Left lung (tissue), 10 donors: ENCODE results near the gene AMPD3. TPM values are rescaled to one million over a fixed set of nuclear protein-coding genes. Genes with fewer than 3 reads are reported as not detected.

Experiments
- ATAC-seq: fragments of 200-7000 bp; cut with Tn5 transposase; one replicate; pipeline ENCODE4 v1.9.1; 2020; ENCODE audit warnings: moderate library complexity
- DNase-seq, 4 donors: peaks; one replicate each; pipeline ENCODE4 v3.0.0-alpha.2; 2013 to 2020
- H3K27ac ChIP-seq, 2 donors: fragments of 200-600 bp; sonication (generic) in 1 of 2; one replicate each; pipeline versions ENCODE4 v1.5.0 to v1.8.0; 2020 to 2021
- H3K27me3 ChIP-seq, 2 donors: fragments of 200-600 bp; sonication (generic) in 1 of 2; one replicate each; pipeline versions ENCODE4 v1.5.0 to v1.8.0; 2020 to 2021
- H3K36me3 ChIP-seq, 2 donors: fragments of 200-600 bp; sonication (generic) in 1 of 2; one replicate each; pipeline versions ENCODE4 v1.5.0 to v1.8.0; 2020 to 2021
- H3K4me1 ChIP-seq, 2 donors: fragments of 200-600 bp; one replicate each; pipeline ENCODE4 v1.8.0; 2021
- H3K4me3 ChIP-seq, 2 donors: fragments of 200-600 bp; sonication (generic) in 1 of 2; one replicate each; pipeline versions ENCODE4 v1.5.0 to v1.8.0; 2020 to 2021; ENCODE audit warnings: mild to moderate bottlenecking in 1 of 2
- H3K9me3 ChIP-seq, 2 donors: fragments of 200-600 bp; sonication (generic) in 1 of 2; one replicate each; pipeline versions ENCODE4 v1.5.0 to v1.8.0; 2020 to 2021
- intact Hi-C, 2 donors: fragments of 100-400 bp; cut with DNase I; formaldehyde crosslinking; loops; one replicate each; pipeline versions ENCODE4 v1.11.2 to v1.14.2; 2022
- polyA plus RNA-seq, 6 donors: library from polyadenylated mRNA; unstranded; fragments of 120-200 nt; gene quantifications; one replicate each; pipeline ENCODE4 v1.2.1, GENCODE V29; 2013; ENCODE audit not compliant: insufficient read length in 6 of 6
- total RNA-seq, 2 donors: library from RNA; stranded (reverse); fragmentation: NEBNext Ultra II Directional; extraction: Animal tissue kit (Norgen Biotek cat#: 25700); gene quantifications; one replicate each; pipeline ENCODE4 v1.2.1, GENCODE V29; 2021
- TF ChIP-seq, protein P1 (sequence below), 2 donors: fragments of 200-600 bp; sonication (generic) in 1 of 2; IDR thresholded peaks; one replicate each; pipeline versions ENCODE4 v1.5.0 to v1.8.0; 2021; ENCODE audit warnings: antibody characterized with exemption in 2 of 2
- donor health status: DM: no; HTN: yes; CAD: no.
- donor health status: DM: no; HTN: no; CAD: no.

AMPD3 gene
- total and polyA plus RNA-seq, 8 donors = 6.6 to 28.8 (median 8.1) TPM

DNA sequence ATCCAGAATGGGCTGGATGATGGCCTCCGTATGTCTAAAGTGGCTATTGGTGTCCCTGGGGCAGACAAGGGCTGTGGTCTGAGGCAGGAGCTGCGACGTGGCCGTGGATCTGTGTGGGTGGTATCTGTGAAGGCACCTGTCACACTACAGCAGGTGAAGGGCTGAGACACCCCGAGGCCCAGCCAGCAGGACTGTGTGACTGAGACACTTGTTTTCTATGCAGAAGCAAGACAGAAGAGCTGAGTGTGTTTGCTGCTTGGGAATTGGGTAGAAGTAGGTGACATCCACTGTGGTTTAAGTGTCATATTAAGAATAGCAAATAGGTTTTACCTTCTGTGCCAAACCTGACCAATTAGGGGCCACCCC, 35.0 kb downstream of the AMPD3 start:
- peaks cover 3 to 38% of the 10 kb centered on the region in 2 donors for H3K4me1 ChIP-seq
- peaks cover 0 to 87% of the 10 kb centered on the region in 2 donors for H3K36me3 ChIP-seq
- no peaks in the 10 kb centered on the region for H3K27me3 ChIP-seq
- intact Hi-C loops = no loop called here
- ATAC-seq (no peak), DNase-seq (no peak)
- no peaks in the 10 kb centered on the region for H3K9me3 ChIP-seq
- H3K27ac ChIP-seq = peak overlapping the region; percentile 53 to 65
- TF ChIP-seq, protein P1, sequence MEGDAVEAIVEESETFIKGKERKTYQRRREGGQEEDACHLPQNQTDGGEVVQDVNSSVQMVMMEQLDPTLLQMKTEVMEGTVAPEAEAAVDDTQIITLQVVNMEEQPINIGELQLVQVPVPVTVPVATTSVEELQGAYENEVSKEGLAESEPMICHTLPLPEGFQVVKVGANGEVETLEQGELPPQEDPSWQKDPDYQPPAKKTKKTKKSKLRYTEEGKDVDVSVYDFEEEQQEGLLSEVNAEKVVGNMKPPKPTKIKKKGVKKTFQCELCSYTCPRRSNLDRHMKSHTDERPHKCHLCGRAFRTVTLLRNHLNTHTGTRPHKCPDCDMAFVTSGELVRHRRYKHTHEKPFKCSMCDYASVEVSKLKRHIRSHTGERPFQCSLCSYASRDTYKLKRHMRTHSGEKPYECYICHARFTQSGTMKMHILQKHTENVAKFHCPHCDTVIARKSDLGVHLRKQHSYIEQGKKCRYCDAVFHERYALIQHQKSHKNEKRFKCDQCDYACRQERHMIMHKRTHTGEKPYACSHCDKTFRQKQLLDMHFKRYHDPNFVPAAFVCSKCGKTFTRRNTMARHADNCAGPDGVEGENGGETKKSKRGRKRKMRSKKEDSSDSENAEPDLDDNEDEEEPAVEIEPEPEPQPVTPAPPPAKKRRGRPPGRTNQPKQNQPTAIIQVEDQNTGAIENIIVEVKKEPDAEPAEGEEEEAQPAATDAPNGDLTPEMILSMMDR (IDR thresholded peaks at IDR 0.05) = no peak
- H3K4me3 ChIP-seq = no peak overlapping the region

- intact Hi-C loops = no loop called here
- ATAC-seq = peak; percentile 65
- H3K27ac ChIP-seq = peak overlapping the region; percentile 53 to 65
Measured at GRCh38 chr11:10490398-10491241, 35.6 kb downstream of the AMPD3 start.

GRCh38 chr11:10492084-10492483, 37.0 kb downstream of the AMPD3 start:
- TF ChIP-seq, protein P1 (IDR thresholded peaks at IDR 0.05) = no peak
- intact Hi-C loops = no loop called here
- Histone ChIP-seq H3K9me3 (no peaks in the 10 kb centered on the region), H3K4me3 (no peak overlapping the region), H3K36me3 (peaks cover 0 to 87% of the 10 kb centered on the region in 2 donors), H3K4me1 (peaks cover 3 to 38% of the 10 kb centered on the region in 2 donors), H3K27me3 (no peaks in the 10 kb centered on the region), H3K27ac (peak overlapping the region in 1 of 2 donors; percentile 65)
- DNase-seq (no peak), ATAC-seq (no peak)

More at GRCh38 chr11:10490398-10491241, 35.6 kb downstream of the AMPD3 start:
- DNase-seq = peak in 2 of 4 donors; percentile 70 to 74
- Histone ChIP-seq H3K9me3 (no peaks in the 10 kb centered on the region), H3K4me1 (peaks cover 3 to 38% of the 10 kb centered on the region in 2 donors), H3K36me3 (peaks cover 0 to 87% of the 10 kb centered on the region in 2 donors), H3K4me3 (no peak overlapping the region), H3K27me3 (no peaks in the 10 kb centered on the region)
- TF ChIP-seq, protein P1 (IDR thresholded peaks at IDR 0.05) = no peak

DNA sequence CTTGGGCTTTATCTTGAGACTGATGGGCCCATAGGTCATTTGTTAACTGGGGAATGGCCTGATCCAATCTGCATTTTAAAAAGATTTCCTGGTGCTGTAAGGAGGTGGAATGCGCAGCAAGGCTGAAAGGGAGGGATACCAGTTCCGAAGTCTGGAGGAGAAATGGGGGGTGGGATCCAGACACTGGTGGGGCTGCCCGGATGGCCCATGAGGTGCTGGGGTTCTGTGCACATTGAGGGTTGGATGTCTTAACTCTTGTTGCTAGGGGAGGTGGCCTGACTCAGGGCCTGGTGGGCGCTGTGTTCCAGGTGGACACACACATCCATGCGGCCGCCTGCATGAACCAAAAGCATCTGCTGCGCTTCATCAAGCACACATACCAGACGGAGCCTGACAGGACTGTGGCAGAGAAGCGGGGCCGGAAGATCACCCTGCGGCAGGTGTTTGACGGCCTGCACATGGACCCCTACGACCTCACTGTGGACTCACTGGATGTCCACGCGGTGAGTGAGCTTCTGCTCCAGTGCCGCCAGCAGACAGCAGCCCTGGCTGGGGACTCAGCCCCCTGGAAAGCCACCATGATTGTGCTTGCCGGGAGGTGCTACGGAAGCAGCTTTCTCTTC, 38.1 kb downstream of the AMPD3 start:
- Histone ChIP-seq H3K9me3 (no peaks in the 10 kb centered on the region), H3K36me3 (peaks cover 0 to 87% of the 10 kb centered on the region in 2 donors), H3K27ac (no peak overlapping the region), H3K27me3 (no peaks in the 10 kb centered on the region), H3K4me3 (no peak overlapping the region), H3K4me1 (peaks cover 3 to 34% of the 10 kb centered on the region in 2 donors)
- intact Hi-C loops = no loop called here
- DNase-seq (no peak), ATAC-seq (no peak)
- TF ChIP-seq, protein P1 (IDR thresholded peaks at IDR 0.05) = no peak
